HL-60 (cell line): Measurements from ENCODE around the gene BEND5.

Experiments
- DNase-seq, 2 experiments: peaks; one replicate each; pipeline ENCODE4 v3.0.0-alpha.2; 2010 to 2020; ENCODE audit warnings: low read depth in 1 of 2, low spot score in 1 of 2
- H3K27ac ChIP-seq: fragments of 250-450 bp; sonication (Bioruptor Pico); replicated peaks from 2 replicates; pipeline ENCODE4 v1.5.1; 2020; ENCODE audit warnings: mild to moderate bottlenecking, moderate library complexity
- H3K27me3 ChIP-seq: fragments of 250-450 bp; sonication (Bioruptor Pico); 2 replicates; pipeline ENCODE4 v1.5.1; 2021; ENCODE audit warnings: mild to moderate bottlenecking, moderate library complexity; ENCODE audit not compliant: insufficient read depth, poor library complexity, severe bottlenecking
- H3K4me3 ChIP-seq: replicated peaks from 2 replicates; pipeline ENCODE4 v1.5.1; 2011; ENCODE audit warnings: mild to moderate bottlenecking, control low read depth, low read length; ENCODE audit not compliant: insufficient read depth
- GABPA ChIP-seq: IDR thresholded peaks from 2 replicates; pipeline ENCODE4 v1.6.1; 2012; ENCODE audit warnings: low read depth
- POLR2AphosphoS5 ChIP-seq: IDR thresholded peaks from 2 replicates; pipeline ENCODE4 v1.6.1; 2012; ENCODE audit warnings: low read depth
- SPI1 ChIP-seq: IDR thresholded peaks from 2 replicates; pipeline ENCODE4 v1.6.1; 2012; ENCODE audit warnings: low read depth, mild to moderate bottlenecking, borderline replicate concordance
- TF ChIP-seq, protein P1 (sequence below): IDR thresholded peaks from 2 replicates; pipeline ENCODE4 v1.6.1; 2012; ENCODE audit warnings: low read depth; ENCODE audit not compliant: insufficient replicate concordance
- TF ChIP-seq, protein P2 (sequence below): IDR thresholded peaks from one replicate; pipeline ENCODE4 v1.5.1; 2011; ENCODE audit warnings: low read length, control low read depth, inconsistent platforms; ENCODE audit not compliant: insufficient read depth

Gene BEND5

DNA sequence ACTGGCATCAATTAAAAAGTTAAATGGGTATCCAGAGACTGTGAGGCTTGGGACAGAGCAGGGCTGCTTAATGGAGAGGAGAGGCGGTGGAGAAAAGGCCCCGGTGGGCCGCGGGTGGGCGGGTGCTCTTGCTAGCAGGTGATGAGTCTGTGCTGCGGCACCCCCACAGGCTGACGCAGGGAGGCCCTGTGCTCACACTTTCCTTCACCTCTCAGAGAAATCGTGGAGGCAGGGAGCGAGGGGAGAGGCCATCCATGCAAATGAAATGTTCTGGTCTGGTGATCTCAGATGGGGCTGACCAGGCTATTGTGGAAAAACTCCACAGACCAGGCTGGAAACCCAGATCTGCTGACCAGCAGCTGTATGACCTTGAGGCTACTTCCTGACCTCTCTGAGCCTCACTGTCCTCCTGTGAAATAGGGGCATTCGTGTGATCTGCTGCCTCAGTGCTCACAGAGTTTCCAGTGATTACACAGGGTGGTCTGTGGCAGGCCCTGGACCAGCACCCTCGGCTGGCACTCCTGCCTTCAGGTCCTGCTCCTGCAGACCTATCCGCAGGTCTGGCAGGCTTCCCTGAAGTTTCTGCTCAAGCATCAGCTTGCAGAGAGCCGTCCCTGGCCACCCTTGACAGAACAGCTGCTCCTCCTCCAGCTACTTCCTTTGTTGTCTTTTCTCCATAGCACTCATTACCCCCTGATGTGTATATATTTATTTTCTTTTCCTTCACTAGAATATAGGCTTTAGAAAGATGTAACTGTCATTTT lies 89.2 kb downstream of the BEND5 start:
- Histone ChIP-seq H3K27me3 (no peaks in the 10 kb centered on the region), H3K4me3 (no peak overlapping the region), H3K27ac (no peak overlapping the region)
- no peak for DNase-seq
- TF ChIP-seq GABPA (no peak), SPI1 (no peak), POLR2AphosphoS5 (no peak)
- TF ChIP-seq, protein P1, sequence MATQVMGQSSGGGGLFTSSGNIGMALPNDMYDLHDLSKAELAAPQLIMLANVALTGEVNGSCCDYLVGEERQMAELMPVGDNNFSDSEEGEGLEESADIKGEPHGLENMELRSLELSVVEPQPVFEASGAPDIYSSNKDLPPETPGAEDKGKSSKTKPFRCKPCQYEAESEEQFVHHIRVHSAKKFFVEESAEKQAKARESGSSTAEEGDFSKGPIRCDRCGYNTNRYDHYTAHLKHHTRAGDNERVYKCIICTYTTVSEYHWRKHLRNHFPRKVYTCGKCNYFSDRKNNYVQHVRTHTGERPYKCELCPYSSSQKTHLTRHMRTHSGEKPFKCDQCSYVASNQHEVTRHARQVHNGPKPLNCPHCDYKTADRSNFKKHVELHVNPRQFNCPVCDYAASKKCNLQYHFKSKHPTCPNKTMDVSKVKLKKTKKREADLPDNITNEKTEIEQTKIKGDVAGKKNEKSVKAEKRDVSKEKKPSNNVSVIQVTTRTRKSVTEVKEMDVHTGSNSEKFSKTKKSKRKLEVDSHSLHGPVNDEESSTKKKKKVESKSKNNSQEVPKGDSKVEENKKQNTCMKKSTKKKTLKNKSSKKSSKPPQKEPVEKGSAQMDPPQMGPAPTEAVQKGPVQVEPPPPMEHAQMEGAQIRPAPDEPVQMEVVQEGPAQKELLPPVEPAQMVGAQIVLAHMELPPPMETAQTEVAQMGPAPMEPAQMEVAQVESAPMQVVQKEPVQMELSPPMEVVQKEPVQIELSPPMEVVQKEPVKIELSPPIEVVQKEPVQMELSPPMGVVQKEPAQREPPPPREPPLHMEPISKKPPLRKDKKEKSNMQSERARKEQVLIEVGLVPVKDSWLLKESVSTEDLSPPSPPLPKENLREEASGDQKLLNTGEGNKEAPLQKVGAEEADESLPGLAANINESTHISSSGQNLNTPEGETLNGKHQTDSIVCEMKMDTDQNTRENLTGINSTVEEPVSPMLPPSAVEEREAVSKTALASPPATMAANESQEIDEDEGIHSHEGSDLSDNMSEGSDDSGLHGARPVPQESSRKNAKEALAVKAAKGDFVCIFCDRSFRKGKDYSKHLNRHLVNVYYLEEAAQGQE = no peak
- TF ChIP-seq, protein P2, sequence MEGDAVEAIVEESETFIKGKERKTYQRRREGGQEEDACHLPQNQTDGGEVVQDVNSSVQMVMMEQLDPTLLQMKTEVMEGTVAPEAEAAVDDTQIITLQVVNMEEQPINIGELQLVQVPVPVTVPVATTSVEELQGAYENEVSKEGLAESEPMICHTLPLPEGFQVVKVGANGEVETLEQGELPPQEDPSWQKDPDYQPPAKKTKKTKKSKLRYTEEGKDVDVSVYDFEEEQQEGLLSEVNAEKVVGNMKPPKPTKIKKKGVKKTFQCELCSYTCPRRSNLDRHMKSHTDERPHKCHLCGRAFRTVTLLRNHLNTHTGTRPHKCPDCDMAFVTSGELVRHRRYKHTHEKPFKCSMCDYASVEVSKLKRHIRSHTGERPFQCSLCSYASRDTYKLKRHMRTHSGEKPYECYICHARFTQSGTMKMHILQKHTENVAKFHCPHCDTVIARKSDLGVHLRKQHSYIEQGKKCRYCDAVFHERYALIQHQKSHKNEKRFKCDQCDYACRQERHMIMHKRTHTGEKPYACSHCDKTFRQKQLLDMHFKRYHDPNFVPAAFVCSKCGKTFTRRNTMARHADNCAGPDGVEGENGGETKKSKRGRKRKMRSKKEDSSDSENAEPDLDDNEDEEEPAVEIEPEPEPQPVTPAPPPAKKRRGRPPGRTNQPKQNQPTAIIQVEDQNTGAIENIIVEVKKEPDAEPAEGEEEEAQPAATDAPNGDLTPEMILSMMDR = no peak

DNA sequence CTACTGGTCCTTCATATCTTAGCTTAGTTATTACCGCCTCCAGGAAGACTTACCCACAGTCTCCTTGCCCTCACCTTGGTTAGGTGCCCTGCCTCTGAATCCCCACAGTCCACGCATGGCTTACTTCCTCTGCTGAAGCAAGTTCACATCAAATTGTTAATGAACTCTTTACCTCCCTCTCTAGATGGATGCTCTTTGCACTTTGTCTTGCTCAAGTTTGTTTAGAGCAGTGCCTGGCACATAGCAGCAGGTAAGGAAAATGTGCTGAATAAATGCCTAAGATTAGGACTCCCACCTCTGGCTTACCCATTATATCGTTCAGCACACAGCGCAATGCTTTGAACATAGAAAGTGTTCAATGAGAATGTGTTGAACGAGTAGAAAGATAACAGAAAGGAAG lies 90.5 kb downstream of the BEND5 start:
- H3K4me3 ChIP-seq = no peak overlapping the region
- H3K27me3 ChIP-seq = no peaks in the 10 kb centered on the region
- H3K27ac ChIP-seq = no peak overlapping the region
- no peak for DNase-seq
- TF ChIP-seq, protein P2 = no peak
- no peak for TF ChIP-seq GABPA
- TF ChIP-seq, protein P1 = no peak
- TF ChIP-seq POLR2AphosphoS5 = no peak
- no peak for TF ChIP-seq SPI1

DNA sequence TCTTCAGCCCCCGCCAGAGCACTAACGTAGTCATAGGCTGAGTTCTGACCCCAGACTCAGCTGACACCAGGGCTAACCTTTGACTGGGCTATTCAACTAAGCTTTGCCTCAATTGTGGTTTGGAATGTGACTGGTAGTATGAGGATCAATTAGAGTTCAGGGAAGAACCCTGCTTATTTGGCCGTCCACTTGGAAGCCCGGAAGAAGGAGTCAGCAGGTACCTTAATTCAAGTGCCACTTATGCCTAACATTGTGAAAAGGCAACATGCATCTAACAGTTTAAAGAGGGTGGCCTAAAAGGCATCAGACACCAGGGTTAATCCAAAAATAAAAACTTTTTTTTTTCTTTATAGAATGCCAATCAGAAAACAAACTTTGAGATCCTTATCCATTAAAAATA lies 92.3 kb downstream of the BEND5 start:
- Histone ChIP-seq H3K27me3 (no peaks in the 10 kb centered on the region), H3K4me3 (no peak overlapping the region), H3K27ac (no peak overlapping the region)
- no peak for TF ChIP-seq SPI1
- no peak for DNase-seq

DNA sequence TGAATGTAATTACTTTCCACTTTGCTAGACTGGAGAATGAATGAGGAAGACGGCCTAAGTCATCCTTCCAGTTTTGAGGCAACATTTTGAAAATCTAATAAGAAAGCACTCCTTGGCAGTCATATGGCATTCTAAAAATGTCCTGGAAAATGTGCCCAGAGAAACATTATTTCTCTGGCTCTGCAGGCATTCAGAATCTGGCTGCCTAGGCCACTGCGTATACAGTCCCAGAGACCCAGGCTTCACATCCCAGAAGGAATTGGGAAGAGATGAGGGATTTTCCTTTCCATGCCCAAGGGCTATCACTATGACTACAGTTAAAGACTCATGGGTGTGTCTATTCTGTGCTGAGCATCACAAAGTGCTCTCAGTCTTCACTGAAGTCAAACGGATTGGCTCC lies 92.9 kb downstream of the BEND5 start:
- H3K27ac ChIP-seq = no peak overlapping the region
- no peak for DNase-seq

More for the DNA sequence above, 92.9 kb downstream of the BEND5 start:
- no peak overlapping the region for H3K4me3 ChIP-seq
- no peak for TF ChIP-seq POLR2AphosphoS5
- no peak for TF ChIP-seq GABPA
- TF ChIP-seq, protein P2 = no peak
- TF ChIP-seq, protein P1 = no peak
- no peak for TF ChIP-seq SPI1
- H3K27me3 ChIP-seq = no peaks in the 10 kb centered on the region
